HG03196 (cell line): ENCODE results near the gene PHF14.

Source experiments
- ATAC-seq: cut with Tn5 transposase; IDR thresholded peaks from one replicate; pipeline ENCODE4 v1.9.1; 2021; ENCODE audit not compliant: unreplicated experiment

PHF14 gene

GRCh38 chr7:11082121-11082520, 108.4 kb downstream of the PHF14 start:
- ATAC-seq, result no peak

- ATAC-seq, result no peak
These were observed 109.0 kb downstream of the PHF14 start for GRCh38 chr7:11082552-11083213.

GRCh38 chr7:11083214-11083568, 109.5 kb downstream of the PHF14 start:
- no peak for ATAC-seq

DNA sequence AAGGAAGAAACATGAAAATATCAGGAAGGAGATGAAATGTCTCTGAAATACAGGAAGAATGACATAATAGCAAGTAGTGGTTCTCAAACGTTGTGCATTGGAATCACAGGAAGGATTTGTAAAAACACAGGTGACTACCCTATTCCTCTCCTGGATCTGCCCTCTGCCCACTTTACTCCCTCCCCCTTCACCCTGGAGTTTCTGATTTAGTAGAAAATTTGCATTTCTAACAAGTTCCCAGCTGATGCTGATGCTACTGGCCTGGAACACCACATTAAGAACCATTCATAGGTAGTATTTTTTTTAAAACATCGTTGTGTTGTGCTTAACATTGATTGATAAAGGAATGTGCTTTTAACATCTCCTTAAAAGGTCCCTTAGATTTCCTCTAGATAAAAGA, 130.9 kb downstream of the PHF14 start:
- ATAC-seq, result no peak

- no peak for ATAC-seq
These were observed 136.0 kb downstream of the PHF14 start for GRCh38 chr7:11109659-11110058.

DNA sequence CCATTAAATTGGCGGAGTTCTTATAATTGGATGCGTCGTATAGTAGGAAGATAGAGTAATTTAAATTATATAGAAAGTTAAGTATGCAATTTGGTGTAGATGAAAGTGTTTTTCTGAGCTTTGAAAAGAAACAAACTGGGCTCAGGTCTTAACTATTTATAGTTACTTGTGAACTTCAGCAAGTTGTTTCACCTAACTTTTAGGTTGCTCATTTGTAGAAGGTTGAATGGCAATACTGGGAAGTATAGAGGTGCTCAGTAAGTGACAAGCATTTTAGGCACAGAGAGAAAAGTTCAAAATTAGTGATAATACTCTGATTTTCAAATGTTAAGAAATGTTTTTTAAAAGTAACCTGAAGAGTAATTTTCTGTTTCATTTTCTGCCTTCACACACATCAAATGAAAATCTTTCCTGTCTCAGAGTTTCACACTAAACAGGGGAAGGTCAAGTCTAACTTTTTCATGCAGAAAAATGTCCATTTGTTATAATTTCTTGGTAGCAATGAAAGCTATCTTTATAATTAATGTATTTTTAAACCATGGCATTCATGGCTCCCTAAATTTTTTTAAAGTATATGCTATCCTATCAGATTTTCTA, 146.5 kb downstream of the PHF14 start:
- ATAC-seq, result peak; percentile 74

DNA sequence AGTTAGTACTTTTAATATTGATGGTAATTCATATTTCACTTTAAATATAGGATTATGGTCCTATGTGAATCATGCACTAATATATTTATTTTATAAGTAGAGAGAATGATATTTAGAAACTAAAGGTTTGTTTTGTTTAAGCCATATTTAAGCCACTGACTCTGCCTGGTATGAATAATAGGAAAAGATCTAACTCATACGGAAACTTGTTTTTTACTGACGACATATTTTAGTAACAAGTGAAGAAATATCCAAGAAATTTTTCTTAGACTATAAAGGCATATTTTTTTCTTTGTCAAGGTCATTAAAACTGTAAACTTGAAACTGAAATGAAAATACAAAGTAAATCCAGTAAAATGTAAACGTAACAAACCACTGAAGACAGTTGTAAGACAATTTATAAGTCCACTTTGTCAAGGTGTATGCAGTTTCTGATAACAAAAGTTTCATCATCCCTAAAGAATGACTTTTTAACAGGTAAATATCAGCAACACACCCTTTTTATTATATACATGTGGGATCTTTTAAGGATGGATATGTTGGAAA, 147.1 kb downstream of the PHF14 start:
- ATAC-seq, result no peak

GRCh38 chr7:11124856-11125559, 151.3 kb downstream of the PHF14 start:
- no peak for ATAC-seq

- ATAC-seq, result no peak
These were observed 153.6 kb downstream of the PHF14 start for GRCh38 chr7:11127114-11127785.

DNA sequence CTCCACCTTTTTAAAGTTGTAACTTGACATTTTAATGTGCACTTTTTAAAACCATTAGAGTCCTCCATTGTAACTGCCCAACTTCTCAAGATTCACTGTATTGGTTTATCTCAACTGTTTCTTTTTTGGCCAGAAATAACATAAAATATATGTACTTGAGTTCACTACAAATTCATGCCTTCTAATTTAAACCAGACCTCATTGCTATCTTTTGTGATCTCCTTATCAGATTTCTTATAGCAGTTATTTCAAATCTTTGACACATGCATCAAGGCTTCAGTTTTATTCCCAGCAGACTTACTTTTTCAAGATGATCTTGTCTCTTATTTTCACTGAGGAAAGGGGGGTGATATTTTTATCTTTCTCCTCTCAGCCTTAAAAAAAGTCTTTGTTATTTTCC, 154.3 kb downstream of the PHF14 start:
- no peak for ATAC-seq

GRCh38 chr7:11128498-11128897, 154.8 kb downstream of the PHF14 start:
- ATAC-seq, result no peak

DNA sequence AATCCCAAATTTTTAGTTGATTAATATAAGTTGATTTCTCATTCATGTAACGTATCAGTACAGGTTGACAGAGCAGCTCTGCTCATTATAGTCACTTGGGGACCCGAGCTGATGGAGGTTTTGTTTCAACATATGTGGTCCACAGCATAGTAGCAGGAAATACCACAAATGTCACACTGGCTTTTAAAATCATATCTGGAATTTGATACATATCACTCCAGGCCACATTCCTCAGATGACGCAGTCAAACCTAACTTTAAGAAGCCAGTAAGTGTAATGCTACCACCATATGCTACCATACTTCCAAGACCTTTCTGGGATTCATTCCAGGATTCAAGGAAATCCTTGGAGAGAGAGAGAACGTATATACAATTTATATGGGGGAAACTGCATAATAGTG, 156.3 kb downstream of the PHF14 start:
- ATAC-seq, result no peak

DNA sequence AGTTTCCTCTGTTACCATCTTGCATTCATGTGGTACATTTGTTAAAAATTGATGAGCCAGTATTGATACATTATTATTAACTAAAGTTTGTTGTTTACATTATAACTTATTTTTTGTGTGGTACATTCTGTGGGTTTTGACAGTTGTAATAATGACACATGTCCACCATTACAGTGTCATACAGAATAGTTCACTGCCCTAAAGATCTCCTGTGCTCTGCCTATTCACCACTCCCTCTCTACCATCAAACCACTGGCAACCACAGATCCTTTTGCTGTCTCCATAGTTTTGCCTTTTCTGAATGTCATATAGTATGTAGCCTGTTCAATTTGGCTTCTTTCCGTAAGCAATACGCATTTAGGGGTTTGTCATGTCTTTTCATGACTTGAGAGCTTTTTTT, 156.9 kb downstream of the PHF14 start:
- no peak for ATAC-seq

DNA sequence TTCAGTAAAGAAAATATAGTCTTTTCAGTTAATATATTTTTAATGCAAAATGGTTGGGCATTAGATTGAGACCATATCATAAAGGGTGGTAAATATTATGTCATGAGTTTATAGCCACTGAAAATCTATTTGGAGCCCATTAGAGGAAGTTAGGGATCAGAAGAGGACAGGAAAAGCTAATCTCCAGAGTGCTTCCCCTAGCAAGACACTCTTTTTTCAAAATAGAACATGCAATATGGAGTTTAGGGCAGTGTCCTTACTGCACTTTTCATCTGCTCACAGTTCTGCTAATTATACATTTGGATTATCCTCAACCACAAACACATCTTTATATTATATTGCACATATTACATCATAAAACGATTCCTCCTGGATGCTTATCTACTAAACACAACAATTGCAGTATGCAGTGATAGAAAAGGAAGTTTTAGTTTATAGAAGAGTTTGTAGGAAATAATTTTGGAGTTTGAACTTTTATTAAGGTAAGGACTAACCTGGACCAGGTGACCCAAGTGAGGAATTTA, 159.8 kb downstream of the PHF14 start:
- no peak for ATAC-seq

DNA sequence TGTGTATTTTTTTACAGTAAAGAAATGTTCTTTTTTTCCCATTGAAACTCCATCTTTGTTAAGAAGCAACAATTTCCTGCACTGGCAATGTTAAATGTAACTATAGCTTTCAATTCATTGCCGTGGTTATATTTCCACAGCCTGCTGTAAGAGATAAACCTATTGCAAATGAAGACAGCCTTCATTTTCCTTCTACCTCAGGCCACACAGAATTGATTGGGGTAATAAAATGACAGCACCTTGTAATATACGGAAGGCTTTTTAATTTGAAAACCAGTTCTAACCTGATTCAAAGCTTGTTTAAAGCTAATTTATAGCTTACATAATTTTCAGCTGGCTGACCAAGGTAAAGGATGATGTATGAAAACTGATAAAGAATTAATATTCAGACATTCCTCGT, 161.9 kb downstream of the PHF14 start:
- ATAC-seq, result no peak

DNA sequence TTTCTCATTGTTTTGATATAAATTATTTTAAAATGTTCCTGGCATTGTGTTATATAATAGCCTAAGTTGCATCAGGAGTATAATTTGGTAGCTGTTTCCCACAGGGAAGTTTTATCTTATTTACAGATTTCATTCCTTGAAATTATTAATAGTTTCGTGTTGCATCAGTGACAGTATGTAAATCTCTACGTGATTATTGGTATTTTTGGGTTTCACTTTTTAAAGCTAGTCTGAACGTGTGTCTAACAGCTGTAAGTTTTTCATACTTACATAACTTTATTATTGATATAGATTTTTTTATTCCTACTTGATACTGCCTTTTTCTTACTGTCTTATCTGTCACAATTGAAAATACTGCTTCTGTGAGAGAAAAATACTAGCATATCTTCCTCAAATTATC, 167.9 kb downstream of the PHF14 start:
- no peak for ATAC-seq

GRCh38 chr7:11153694-11154093, 180.0 kb downstream of the PHF14 start:
- no peak for ATAC-seq

- no peak for ATAC-seq
These were observed 182.2 kb downstream of the PHF14 start for GRCh38 chr7:11155883-11156282.

DNA sequence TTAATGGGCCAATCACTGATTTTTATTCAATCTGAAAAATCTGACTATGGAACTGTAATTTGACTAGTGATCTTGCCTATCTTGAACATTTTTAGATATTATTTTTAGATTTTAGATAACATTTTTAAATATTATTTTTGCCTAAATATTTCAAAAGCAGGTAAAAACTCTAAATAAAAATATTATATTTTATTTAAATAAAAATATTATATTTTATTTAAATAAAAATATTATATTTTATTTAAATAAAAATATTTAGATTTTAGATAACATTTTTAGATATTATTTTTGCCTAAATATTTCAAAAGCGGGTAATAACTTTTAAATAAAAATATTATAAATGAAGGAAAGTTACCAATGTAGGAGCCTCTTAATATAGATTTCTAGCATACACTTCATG, 187.8 kb downstream of the PHF14 start:
- no peak for ATAC-seq

DNA sequence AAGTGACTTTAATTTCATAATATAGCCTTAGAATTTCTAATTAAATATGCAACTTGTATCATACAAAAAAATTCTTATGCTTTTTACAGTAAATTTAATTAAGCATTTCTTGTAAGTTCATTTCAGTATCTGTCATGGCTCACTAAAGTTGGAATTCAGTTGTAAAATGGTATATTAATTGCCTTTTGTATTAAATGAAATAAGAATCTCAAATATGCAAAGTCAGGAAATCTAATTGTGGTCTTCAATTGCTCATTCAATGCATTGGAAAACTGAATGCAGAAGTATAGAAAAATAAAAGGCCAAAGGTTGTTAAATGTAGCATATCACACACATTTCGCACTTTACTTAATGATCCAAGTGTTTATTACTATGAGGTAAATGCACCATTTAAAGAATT, 189.5 kb downstream of the PHF14 start:
- no peak for ATAC-seq

GRCh38 chr7:11166051-11166450, 192.4 kb downstream of the PHF14 start:
- no peak for ATAC-seq
